Kidney tubule cell (primary cell): ENCODE results near the gene GZMH.
"Not testable (repeated sequence)": the region's sequence is repeated elsewhere in the genome, so short reads cannot be mapped to it uniquely, and the experiment has no call there.

Source experiments
- DNase-seq: peaks from one replicate; pipeline ENCODE4 v3.0.0-alpha.2; 2018; ENCODE audit warnings: low spot score

The GZMH gene, protein sequence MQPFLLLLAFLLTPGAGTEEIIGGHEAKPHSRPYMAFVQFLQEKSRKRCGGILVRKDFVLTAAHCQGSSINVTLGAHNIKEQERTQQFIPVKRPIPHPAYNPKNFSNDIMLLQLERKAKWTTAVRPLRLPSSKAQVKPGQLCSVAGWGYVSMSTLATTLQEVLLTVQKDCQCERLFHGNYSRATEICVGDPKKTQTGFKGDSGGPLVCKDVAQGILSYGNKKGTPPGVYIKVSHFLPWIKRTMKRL

DNA sequence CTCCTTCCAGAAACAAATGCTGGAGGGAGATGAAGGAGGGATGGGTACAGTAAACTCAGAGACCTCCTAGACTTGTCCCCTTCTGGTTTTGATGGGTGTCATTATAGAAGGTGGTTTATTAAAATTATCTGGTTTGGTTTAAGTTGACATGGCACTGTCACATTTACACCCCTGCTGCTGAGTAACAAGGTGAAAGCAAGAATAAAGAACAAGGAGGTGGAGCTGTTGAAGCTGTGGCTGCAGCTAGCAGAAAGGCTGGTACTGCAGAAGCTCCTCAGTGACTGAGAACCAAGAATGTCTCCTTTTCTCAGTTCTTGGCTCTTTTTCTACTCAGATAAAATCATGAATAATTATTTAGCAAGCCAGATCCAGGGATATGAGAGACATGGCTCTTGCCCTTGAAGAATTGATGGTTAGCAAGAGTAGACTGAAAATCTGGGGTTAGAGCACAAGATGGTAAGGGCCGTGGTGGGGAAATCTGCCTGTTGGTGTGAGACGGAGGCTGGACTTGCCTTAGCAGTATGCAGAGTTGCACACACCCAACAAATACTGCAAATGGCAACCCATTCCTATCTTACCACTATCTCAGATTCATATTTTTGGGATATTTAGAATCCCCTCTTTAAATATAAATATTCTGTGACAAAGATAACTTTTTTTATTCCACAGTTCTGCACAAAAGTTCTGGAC, at the start of gene GZMH:
GZMH (minus strand) TSS at position 31 of the 690 bp plus-strand sequence. CDS start 72 bp downstream, outside the sequence.
- DNase-seq: no peak

DNA sequence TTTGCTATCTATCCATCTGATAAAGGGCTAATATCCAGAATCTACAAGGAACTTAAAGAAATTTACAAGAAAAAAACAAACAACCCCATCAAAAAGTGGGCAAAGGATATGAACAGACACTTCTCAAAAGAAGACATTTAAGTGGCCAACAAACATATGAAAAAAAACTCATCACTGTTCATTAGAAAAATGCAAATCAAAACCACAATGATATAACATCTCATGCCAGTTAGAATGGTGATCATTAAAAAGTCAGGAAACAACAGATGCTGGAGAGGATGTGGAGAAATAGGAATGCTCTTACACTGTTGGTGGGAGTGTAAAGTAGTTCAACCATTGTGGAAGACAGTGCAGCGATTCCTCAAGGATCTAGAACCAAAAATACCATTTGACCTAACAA, 38.9 kb upstream of the GZMH start:
- DNase-seq: not testable (repeated sequence)

DNA sequence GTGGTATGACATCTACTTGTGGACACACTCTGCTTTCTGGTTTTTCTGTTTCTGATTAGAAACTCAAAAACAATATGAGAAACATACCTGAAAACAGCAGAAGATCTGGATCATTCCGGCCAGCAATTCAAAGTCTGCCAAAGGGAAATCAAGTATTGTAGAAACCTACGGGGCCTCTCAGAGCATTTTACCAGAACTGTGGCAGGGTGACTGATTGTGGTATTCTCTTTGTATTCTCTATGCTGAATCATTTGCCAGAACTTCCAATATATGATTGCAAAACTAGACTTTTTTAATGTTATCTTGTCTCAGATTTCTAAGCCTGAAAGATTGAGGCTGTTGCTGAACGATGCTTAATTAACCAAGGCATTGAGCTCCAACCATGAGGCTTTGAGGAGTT, 30.4 kb upstream of the GZMH start:
- no peak for DNase-seq

DNA sequence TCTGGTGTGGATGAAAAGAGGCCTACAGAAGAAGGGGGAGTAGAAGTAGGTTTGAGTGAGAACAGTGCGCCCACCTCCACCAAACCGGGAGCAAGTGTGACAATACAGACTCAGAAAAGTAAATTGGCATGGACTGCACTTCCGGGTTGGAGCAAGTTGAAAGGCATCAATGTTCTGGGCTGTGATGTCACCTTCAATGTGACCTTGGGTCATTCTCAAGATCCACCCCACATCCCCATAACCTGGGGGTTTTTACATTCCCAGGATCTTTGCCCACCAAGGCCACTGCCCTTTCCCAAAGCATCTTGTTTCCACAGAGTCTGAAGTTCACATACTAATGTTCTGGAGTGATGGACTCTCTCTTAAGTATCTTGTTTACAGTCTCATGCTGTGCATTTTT, 29.8 kb upstream of the GZMH start:
- no peak for DNase-seq

DNA sequence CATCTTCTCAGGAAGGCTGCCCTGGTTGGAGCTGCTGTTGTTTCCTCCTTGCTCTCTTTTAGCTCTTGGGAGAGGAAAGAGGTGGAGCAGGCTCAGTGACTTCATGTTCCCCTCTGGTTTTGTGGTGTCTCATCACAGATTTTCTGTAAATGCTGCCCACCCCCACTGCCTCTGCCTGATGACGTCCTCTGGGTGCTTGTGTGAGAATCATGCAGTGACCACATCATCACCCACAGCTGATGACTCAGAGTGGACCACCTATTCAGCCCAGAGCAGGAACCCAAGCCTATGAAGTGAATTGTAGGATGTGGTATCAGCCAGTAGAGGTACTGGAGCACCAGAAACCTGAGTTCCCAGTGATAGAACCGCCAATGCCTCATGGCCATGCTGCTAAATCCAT, 24.7 kb upstream of the GZMH start, which contains the start of gene GZMB:
GZMB (minus strand) TSS at position 33 of the 400 bp plus-strand sequence; CDS start at position 3, 30 bp downstream.
- no peak for DNase-seq

DNA sequence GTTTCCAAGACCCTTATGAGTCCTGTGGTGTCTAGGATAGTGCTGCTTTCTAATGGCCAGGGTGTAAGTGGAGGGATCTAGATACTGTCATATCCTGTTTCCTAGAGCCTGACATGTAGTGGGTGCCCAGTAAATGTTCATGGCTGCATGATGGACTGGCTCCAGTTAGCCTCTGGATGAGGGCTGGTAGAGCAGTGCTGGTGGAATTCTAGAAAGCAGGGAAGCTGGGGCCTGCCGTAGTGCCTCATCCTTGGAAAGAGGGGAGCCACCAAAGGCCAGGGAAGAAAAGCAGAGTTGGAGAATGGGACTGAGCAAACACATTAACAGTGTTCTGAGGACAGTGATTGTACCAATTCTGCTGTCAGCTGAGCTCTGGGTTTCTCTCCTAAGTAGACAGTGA, 23.9 kb upstream of the GZMH start:
- DNase-seq: no peak

DNA sequence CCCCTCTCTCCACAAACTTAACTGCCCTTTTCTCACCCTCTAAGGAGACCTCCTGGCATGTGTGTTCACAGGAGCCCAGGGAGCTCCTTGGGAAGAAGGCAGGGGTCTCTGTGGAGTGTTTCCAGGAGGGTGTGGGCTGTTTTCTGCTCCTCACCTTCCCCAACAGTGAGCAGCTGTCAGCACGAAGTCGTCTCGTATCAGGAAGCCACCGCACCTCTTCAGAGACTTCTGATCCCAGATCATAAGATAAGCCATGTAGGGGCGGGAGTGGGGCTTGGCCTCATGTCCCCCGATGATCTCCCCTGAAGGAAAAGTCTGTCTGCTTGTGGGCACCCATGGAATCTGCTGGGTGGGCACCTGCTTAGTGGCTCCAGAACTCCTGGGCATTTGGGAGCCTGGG, 23.3 kb upstream of the GZMH start:
- DNase-seq: no peak

DNA sequence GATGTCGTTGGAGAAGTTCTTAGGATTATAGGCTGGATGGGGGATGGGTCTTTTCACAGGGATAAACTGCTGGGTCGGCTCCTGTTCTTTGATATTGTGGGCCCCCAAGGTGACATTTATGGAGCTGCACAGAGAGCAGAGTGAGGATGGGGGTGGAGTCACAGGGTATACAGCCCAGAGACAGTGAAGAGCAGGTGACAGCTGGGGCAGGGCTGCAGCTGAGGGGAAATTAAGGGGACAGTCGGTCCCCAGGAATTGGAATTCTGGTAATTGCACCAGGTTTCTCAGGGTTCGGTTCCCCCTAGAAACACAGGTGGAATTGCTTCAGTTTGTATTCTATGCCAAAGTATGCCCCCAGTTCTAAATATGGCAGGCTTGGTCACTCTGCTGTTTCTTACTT, 22.9 kb upstream of the GZMH start:
- no peak for DNase-seq

DNA sequence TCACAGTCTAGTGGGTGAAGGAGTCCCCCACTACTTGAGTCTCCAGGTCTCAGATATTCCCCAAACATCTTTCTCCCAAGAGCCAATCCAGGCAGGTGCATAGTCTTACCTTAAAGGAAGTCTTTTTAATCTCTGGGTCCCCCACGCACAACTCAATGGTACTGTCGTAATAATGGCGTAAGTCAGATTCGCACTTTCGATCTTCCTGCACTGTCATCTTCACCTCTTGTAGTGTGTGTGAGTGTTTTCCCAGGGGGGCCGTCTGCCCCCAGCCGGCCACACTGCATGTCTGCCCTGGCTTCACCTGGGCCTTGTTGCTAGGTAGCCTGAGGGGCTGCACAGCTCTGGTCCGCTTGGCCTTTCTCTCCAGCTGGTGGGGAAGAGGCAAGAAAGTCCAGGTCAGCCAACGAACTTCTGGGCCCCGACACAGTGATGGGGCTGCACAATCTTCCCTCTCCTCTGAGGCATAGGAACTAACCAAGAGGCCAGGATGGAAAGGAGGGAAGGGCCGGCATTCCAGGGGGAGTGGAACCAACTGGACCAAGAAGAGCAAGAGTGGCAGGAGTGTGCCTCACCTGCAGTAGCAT, 22.4 kb upstream of the GZMH start:
- DNase-seq: no peak

DNA sequence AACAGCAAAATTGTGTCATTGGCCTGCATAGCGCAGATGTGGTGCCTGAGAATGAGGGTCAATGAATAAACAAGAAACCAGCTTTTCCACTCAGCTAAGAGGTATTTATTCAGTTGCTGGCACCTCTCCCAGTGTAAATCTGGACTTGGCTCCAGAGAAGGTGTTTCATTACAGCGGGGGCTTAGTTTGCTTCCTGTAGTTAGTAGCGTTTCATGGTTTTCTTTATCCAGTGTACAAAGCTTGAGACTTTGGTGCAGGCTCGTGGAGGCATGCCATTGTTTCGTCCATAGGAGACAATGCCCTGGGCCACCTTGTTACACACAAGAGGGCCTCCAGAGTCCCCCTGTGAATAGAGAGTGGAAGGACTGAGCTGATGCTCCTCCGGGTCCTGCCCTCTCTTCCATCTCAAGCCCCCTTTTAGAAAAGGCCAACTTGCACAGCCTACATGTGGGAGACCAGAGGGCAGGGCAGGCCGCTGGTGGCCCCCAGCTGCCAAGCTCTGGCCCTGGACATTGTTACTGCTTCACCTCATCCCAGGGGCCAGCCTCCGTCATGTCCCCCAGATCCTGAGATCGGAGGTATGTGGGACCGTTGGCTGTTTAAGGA, 21.5 kb upstream of the GZMH start:
- peak; percentile 4 for DNase-seq

DNA sequence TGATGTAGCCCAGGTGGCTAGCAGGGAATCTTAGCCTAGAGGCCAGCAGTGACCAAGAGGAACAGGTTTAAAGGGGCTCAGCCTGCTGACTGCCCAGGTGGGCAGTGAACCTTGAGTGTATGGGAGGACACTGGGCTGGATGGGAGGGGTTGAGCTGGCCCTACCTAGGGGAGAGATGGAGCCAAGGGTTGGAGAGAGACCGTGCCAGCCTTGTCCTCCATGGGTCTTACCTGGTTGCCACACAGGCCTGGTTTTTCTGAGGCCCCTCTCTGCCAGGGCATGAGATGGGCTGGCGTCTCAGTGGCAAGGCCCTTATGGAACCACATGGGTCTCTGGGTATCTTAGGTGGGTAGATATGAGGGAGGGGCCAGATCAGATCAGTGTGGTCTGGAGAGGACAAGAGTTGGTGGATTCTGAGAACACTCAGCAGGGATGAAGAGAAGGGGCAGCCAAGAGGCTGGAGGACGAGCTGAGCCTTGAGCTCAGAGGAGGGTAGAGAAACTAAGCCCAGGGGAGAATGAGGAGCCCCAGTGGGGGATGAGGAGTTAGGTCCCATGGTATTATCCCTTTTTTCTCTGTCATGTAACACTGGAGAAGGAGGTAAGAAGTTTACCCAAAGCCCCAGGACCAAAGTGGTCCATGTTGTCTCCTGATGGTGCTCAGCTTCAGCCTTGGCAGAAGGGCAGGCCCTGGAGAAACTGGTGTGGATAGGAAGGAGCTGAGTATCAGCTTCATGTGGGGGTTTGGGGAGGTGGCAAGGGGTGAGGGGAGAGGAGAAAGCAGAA, 20.8 kb upstream of the GZMH start:
- no peak for DNase-seq

DNA sequence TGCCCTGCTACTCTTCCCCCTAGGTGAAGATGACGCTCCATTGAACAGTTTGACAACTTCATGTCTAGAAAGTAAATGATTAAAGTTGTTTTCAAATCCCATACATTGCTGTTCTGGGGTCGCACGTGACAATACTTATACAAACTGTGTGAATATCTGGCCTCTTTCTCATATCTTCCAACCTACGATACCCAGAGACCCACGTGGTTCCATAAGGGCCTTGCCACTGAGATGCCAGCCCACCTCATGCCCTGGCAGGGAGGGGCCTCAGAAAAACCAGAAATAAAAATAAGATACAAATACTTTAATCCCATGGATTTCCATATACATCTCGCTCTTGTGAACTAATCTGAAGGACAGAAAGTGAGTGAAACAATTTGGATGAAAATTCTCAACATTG, 20.0 kb upstream of the GZMH start:
- DNase-seq: no peak

DNA sequence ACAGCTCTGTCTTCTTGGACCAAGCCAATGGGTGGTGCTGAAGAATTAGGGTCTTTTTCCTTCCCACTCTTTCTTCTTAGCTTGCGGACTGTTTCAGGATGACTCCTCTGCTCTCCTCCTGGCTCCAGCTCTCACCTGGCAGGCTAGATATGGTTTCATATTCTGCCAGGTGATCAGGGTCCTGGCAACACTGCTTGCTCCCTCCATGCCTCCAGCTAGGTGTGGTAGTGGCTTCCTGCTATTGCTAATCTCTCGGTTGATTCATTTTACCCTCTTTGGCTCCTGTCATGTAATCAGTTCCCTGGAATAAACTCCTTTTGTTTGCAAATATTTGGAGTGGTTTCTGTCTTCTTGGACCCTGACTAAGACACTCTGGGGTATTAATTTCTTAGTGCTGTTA, 4.3 kb upstream of the GZMH start:
- no peak for DNase-seq

DNA sequence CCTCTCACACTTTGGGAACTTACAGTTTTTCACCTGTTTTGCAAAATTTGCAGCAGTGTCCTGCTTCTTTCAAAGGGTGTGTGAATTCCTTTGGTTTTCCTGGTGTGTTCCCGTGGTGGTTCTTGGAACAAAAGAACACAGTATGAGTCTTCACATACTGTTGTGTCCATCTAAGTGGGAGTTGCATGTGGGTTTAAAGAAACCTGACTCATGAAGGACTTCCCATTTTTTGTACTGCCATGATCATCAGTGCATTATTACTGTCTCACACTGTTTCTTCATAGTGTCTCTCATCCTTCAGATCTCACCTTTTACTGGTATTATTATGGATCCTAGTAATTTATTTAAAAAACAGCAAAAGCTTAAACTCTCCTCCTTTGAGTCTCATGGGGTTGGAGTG, 3.8 kb upstream of the GZMH start:
- no peak for DNase-seq

DNA sequence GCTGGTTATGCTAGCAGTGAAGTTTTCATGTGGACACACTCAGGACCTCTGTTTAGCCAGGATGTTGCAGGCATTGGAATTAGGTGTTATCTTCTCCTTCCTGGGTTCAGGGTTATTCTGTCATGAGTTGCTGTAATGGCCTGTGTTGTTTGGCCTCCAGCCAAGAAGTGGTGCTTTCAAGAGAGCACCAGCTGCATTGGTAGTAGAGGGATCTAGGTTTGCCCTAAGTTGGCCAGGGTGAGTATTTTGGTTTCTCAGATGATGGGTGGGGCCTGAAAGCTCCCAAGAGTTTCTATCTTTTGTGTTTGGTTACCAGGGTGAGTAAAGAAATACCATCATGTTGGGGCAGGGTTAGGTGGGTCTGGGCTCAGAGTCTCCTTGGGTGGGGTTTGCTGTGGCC, 2.7 kb upstream of the GZMH start:
- DNase-seq: no peak

DNA sequence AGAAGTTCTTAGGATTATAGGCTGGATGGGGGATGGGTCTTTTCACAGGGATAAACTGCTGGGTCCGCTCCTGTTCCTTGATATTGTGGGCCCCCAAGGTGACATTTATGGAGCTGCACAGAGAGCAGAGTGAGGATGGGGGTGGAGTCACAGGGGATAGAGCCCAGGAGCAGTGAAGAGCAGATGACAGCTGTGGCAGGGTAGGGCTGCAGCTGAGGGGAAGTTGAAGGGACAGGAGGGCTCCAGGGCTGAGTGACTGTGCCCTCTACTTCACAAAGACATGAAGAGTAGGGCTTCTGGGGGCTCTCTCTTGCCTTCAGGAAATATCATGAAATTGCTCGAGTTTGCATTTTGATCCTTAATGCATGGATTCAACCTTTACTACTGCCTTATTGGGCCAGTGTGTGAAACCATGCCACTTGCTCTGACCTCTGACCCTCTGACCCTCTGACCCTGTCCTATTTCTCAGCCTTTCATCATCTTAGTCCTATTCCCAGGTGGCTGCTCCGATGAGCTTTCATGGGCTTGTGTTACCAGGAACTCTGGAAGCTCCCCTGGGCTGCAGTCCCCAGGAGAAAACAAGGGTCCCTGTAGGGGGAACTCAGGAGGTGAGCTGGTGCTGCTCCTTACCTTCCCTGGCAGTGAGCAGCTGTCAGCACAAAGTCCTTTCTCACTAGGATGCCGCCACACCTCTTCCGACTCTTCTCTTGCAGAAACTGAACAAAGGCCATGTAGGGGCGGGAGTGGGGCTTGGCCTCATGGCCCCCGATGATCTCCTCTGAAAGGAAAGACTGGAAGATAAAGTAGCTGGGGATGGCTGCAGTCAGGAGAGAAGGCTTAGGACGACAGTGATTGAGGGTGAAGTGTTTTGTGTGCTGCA, 1.6 kb downstream of the GZMH start:
- no peak for DNase-seq

DNA sequence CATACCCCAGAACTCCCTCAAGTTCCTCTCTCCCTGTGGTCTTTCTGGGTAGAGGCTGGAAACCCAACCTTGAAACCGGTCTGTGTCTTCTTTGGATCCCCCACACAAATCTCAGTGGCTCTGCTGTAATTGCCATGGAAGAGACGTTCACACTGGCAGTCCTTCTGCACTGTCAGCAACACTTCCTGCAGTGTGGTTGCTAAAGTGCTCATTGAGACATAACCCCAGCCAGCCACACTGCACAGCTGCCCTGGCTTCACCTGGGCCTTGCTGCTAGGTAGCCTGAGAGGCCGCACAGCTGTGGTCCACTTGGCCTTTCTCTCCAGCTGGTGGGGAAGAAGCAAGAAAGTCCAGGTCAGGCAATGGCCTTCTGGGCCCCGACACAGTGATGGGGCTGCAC, 2.4 kb downstream of the GZMH start:
- no peak for DNase-seq

DNA sequence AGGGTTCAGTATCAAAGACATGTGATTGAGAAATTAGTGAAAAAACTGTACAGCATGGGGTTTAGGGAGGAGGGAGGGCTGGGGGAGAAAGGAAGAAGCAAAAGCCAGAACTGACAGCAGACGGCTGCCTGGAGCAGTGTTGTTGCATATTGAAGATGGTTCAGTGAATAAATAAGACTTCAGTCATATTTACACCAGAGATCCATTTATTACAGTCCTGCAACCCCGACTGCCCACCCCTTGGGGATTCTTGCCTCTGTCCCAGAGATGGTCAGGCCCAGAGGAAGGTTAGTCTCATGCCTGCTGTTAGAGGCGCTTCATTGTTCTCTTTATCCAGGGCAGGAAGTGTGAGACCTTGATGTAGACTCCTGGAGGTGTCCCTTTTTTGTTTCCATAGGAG, 3.2 kb downstream of the GZMH start:
- DNase-seq: no peak

DNA sequence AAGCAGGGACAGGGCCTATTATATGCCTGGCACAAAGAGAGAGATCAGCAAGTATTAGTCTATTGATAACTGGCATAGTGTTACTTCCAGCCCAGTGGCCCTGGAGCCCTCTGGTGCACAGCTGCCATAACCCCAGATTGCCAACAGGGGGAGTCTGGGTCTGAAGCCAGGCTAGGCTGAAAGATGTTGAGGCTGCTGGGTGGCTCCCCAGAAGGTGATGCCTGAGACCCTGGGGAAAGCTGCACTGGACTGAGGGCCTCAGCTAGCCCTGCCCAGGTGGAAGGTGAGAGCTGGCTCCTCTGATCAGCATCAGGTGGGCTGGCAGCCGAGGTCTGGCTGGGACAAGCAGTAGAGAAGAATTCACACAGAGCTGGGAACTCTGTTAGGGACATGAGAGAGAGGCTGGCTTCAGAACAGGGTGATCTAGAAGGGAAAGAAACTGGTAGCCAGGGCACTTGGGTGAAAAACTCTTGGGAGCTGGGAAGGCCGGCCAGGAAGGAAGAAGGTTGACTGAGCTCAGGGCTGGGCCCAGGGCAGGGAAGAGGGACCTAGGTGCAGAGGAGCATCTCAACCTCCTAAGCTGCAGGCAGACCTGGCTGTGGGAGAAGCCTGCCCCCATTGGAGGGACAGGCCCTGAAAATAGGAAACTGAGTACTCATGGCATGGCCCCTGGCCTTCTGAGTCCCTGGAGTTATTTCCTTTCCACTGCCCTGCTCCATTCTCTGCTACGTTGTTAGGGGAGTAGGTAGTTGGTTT, 3.9 kb downstream of the GZMH start:
- peak; percentile 29 for DNase-seq

DNA sequence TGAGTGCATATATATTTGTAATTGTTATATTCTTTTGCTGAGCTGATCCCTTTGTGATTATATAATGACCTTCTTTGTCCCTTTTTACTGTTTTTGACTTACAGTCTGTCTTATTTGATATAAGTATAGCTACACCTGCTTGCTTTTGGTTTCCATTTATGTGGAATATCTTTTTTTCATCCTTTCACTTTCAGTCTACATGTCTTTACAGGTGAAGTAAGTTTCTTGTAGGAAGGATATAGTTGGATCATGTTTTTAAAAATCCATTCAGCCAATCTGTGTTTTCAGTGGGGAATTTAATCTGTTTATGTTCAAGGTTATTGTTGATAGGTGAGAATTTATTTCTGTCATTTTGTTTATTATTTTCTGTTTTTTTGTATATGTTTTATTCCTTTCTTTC, 12.1 kb downstream of the GZMH start:
- DNase-seq: no peak
